Mesenchymal stem cell (in vitro differentiated cells and primary cell): ENCODE data around the gene TBC1D17.

Source experiments
- DNase-seq: peaks from one replicate; pipeline ENCODE4 v3.0.0-alpha.2; 2013
- H2AFZ ChIP-seq: one replicate; pipeline ENCODE4 v1.6.1; 2013; ENCODE audit warnings: low read depth, mild to moderate bottlenecking, control low read depth, inconsistent platforms, low read length, moderate library complexity
- H2AK5ac ChIP-seq: 2 replicates; pipeline ENCODE4 v1.6.1; 2013; ENCODE audit warnings: low read length, moderate library complexity, mild to moderate bottlenecking, inconsistent platforms; ENCODE audit not compliant: severe bottlenecking
- H2BK120ac ChIP-seq: one replicate; pipeline ENCODE4 v1.6.1; 2013; ENCODE audit warnings: low read depth, mild to moderate bottlenecking, inconsistent platforms, low read length, moderate library complexity
- H2BK12ac ChIP-seq, 2 experiments: one replicate each; pipeline ENCODE4 v1.6.1; 2013; ENCODE audit warnings: inconsistent platforms in 2 of 2, low read length in 2 of 2, mild to moderate bottlenecking in 2 of 2, moderate library complexity in 2 of 2, control low read depth in 1 of 2
- H2BK15ac ChIP-seq: one replicate; pipeline ENCODE4 v1.6.1; 2013; ENCODE audit warnings: mild to moderate bottlenecking, low read depth, inconsistent platforms; ENCODE audit not compliant: poor library complexity, severe bottlenecking
- H2BK5ac ChIP-seq: 2 replicates; pipeline ENCODE4 v1.6.1; 2013; ENCODE audit warnings: low read depth, mild to moderate bottlenecking, low read length, control low read depth, inconsistent platforms; ENCODE audit not compliant: poor library complexity, severe bottlenecking
- H3K14ac ChIP-seq, 2 experiments: one replicate each; pipeline ENCODE4 v1.6.1; 2013; ENCODE audit warnings: inconsistent platforms in 2 of 2, low read length in 2 of 2, control low read depth in 1 of 2, mild to moderate bottlenecking in 1 of 2, moderate library complexity in 1 of 2
- H3K18ac ChIP-seq, 2 experiments: one replicate each; pipeline ENCODE4 v1.6.1; 2013; ENCODE audit warnings: inconsistent platforms in 2 of 2, low read length in 2 of 2, control low read depth in 1 of 2, low read depth in 1 of 2, mild to moderate bottlenecking in 1 of 2
- H3K23ac ChIP-seq, 2 experiments: one replicate each; pipeline ENCODE4 v1.6.1; 2013; ENCODE audit warnings: inconsistent platforms in 2 of 2, low read length in 2 of 2, mild to moderate bottlenecking in 2 of 2, moderate library complexity in 2 of 2, control low read depth in 1 of 2
- H3K27ac ChIP-seq: 2 replicates; pipeline ENCODE4 v1.5.1; 2013; ENCODE audit warnings: mild to moderate bottlenecking, moderate library complexity, low read length, control low read depth, inconsistent platforms; ENCODE audit not compliant: poor library complexity, severe bottlenecking
- H3K27me3 ChIP-seq, 2 experiments: 2 replicates each; pipeline versions ENCODE4 v1.6.1 to v1.7.0; 2013; ENCODE audit warnings: low read length in 2 of 2, mild to moderate bottlenecking in 2 of 2, moderate library complexity in 2 of 2, control low read depth in 1 of 2, inconsistent platforms in 1 of 2; ENCODE audit not compliant: control insufficient read depth in 1 of 2, insufficient read depth in 1 of 2
- H3K36me3 ChIP-seq, 2 experiments: 2 replicates each; pipeline versions ENCODE4 v1.6.1 to v1.7.0; 2013; ENCODE audit warnings: low read length in 2 of 2, control low read depth in 1 of 2, inconsistent platforms in 1 of 2, low read depth in 1 of 2, mild to moderate bottlenecking in 1 of 2; ENCODE audit not compliant: insufficient read depth in 2 of 2, control insufficient read depth in 1 of 2
- H3K4ac ChIP-seq, 2 experiments: one replicate each; pipeline ENCODE4 v1.6.1; 2013; ENCODE audit warnings: inconsistent platforms in 2 of 2, low read length in 2 of 2, mild to moderate bottlenecking in 2 of 2, moderate library complexity in 2 of 2, control low read depth in 1 of 2, low read depth in 1 of 2
- H3K4me1 ChIP-seq: 2 replicates; pipeline ENCODE4 v1.6.1; 2013; ENCODE audit warnings: low read depth, low read length, control low read depth; ENCODE audit not compliant: control insufficient read depth, insufficient read depth
- H3K4me2 ChIP-seq: 2 replicates; pipeline ENCODE4 v1.6.1; 2013; ENCODE audit warnings: low read length, mild to moderate bottlenecking, inconsistent platforms; ENCODE audit not compliant: poor library complexity, severe bottlenecking
- H3K4me3 ChIP-seq, 2 experiments: 2 replicates each; pipeline versions ENCODE4 v1.5.1 to v1.7.0; 2013; ENCODE audit warnings: low read length in 2 of 2, mild to moderate bottlenecking in 2 of 2, control low read depth in 1 of 2, low read depth in 1 of 2; ENCODE audit not compliant: insufficient read depth in 1 of 2
- H3K79me1 ChIP-seq: replicated peaks from 2 replicates; pipeline ENCODE4 v1.6.1; 2013; ENCODE audit warnings: mild to moderate bottlenecking, control low read depth, low read length, inconsistent platforms; ENCODE audit not compliant: poor library complexity, severe bottlenecking
- H3K9ac ChIP-seq: 2 replicates; pipeline ENCODE4 v1.7.0; 2013; ENCODE audit warnings: mild to moderate bottlenecking, low read length, moderate library complexity
- H3K9me3 ChIP-seq: 2 replicates; pipeline ENCODE4 v1.7.0; 2013; ENCODE audit warnings: mild to moderate bottlenecking, low read length; ENCODE audit not compliant: control insufficient read depth
- H4K8ac ChIP-seq: one replicate; pipeline ENCODE4 v1.6.1; 2013; ENCODE audit warnings: inconsistent platforms, mild to moderate bottlenecking, low read length, moderate library complexity
- H4K91ac ChIP-seq: one replicate; pipeline ENCODE4 v1.6.1; 2013; ENCODE audit warnings: mild to moderate bottlenecking, low read length, inconsistent platforms
- WGBS: methylation state at CpG from one replicate; pipeline ENCODE4 v1.1.7; 2013; ENCODE audit warnings: mixed read lengths; 5-methylcytosine and 5-hydroxymethylcytosine counted together

Gene TBC1D17

DNA sequence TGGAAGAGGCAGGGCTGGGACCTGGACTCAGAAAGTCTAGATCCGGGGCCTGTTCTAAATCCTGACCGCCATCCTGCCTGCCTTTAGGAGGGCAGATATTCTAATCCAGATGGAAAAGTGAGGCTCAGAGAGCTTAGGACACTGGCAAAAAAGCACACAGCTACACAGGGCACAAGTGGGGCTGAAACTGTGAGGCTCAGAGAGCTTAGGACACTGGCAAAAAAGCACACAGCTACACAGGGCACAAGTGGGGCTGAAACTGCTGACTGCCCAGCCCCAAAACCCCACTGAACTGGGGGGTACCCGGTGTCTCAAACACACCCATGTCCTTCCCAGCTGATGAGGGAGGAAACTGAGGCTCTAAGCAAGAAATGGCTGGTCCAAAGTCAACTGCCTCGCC is 2.3 kb upstream of the TBC1D17 start:
- peak overlapping the region; percentile 96 for H4K8ac ChIP-seq
- H2BK12ac ChIP-seq = no peak overlapping the region
- peaks cover 40% of the 10 kb centered on the region for H3K4me1 ChIP-seq
- H3K18ac ChIP-seq = no peak overlapping the region
- H2BK15ac ChIP-seq = no peak overlapping the region
- no peaks in the 10 kb centered on the region for H3K9me3 ChIP-seq
- H4K91ac ChIP-seq = no peak overlapping the region
- peak overlapping the region in 1 of 2 experiments; percentile 47 for H3K4ac ChIP-seq
- H2BK5ac ChIP-seq = no peak overlapping the region
- no peak overlapping the region for H2AFZ ChIP-seq
- peak overlapping the region; percentile 35 for H2AK5ac ChIP-seq
- H3K4me3 ChIP-seq = peak overlapping the region; percentile 92 to 99
- no peak overlapping the region for H2BK120ac ChIP-seq
- H3K27ac ChIP-seq = no peak overlapping the region
- peak overlapping the region; percentile 82 for H3K4me2 ChIP-seq
- DNase-seq = no peak
- H3K23ac ChIP-seq = no peak overlapping the region
- WGBS = 90% methylated on average over 4 of the region's 4 CpGs
- no peaks in the 10 kb centered on the region for H3K27me3 ChIP-seq
- H3K79me1 ChIP-seq = peaks cover 41% of the 10 kb centered on the region
- no peak overlapping the region for H3K14ac ChIP-seq
- H3K9ac ChIP-seq = peak overlapping the region; percentile 100
- peaks cover 46 to 57% of the 10 kb centered on the region in 2 experiments for H3K36me3 ChIP-seq

- Histone ChIP-seq H3K9ac (peak overlapping the region; percentile 100), H2BK12ac (peak overlapping the region; percentile 42 to 73), H4K8ac (peak overlapping the region; percentile 96), H3K23ac (peak overlapping the region in 1 of 2 experiments; percentile 95), H2BK5ac (peak overlapping the region; percentile 98), H3K79me1 (peaks cover 48% of the 10 kb centered on the region), H3K4ac (peak overlapping the region; percentile 100), H3K14ac (peak overlapping the region in 1 of 2 experiments; percentile 98), H3K36me3 (peaks cover 47 to 59% of the 10 kb centered on the region in 2 experiments), H3K4me2 (peak overlapping the region; percentile 82), H4K91ac (peak overlapping the region; percentile 100), H3K4me1 (peaks cover 34% of the 10 kb centered on the region), H2AK5ac (peak overlapping the region; percentile 97), H3K9me3 (no peaks in the 10 kb centered on the region), H2AFZ (peak overlapping the region; percentile 75), H3K27ac (peak overlapping the region; percentile 98), H3K18ac (peak overlapping the region; percentile 95 to 100), H2BK120ac (peak overlapping the region; percentile 93), H3K4me3 (peak overlapping the region; percentile 92 to 99), H3K27me3 (no peaks in the 10 kb centered on the region), H2BK15ac (peak overlapping the region; percentile 99)
- WGBS = 1% methylated on average over 27 of the region's 28 CpGs
- peak; percentile 73 for DNase-seq
These were observed 1.6 kb upstream of the TBC1D17 start for GRCh38 chr19:49875857-49876421.

DNA sequence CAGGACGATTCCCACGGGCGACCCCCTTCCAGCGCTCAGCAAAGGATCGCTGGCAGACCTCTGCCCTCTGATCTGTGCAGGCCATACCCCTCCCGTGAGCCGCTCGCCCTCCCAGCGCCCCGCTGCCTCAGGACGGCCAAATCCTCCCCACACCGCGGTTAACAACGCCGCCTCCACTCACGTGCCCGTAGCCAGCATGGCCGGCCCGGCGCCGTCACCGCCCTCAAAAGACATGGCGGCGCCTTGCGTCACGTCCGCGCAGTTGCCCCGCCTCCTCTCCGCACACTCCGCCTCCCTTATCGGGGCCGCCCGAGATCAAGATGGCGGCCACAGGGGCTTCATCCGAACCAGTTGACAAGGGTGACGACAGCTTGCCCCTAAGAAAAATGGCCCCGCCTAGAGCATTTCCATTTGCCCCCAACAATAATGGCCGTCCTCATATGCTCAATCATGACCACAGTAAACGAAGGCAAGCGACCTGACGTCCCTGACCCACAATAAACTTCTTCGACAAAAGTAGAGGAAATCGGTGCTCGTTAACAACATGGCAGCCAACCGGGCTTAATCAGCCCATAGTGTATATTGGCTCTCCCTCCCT is 981 bp upstream of the TBC1D17 start:
- Histone ChIP-seq H2AK5ac (peak overlapping the region; percentile 97), H2BK120ac (peak overlapping the region; percentile 93), H3K14ac (peak overlapping the region in 1 of 2 experiments; percentile 98), H3K27me3 (no peaks in the 10 kb centered on the region), H3K18ac (peak overlapping the region; percentile 98 to 100), H3K4me1 (peaks cover 34% of the 10 kb centered on the region), H3K4me2 (peak overlapping the region; percentile 82), H3K4me3 (peak overlapping the region; percentile 92 to 99), H2BK15ac (peak overlapping the region; percentile 99), H3K23ac (peak overlapping the region in 1 of 2 experiments; percentile 95), H2BK12ac (peak overlapping the region; percentile 42 to 73), H4K8ac (peak overlapping the region; percentile 99), H3K9ac (peak overlapping the region; percentile 100), H3K27ac (peak overlapping the region; percentile 99), H2AFZ (peak overlapping the region; percentile 75), H4K91ac (peak overlapping the region; percentile 100), H3K36me3 (peaks cover 48 to 59% of the 10 kb centered on the region in 2 experiments), H3K9me3 (no peaks in the 10 kb centered on the region), H3K4ac (peak overlapping the region; percentile 100), H2BK5ac (peak overlapping the region; percentile 98), H3K79me1 (peaks cover 47% of the 10 kb centered on the region)
- WGBS = under 1% methylated on average over 46 of the region's 46 CpGs
- DNase-seq = peak; percentile 99
